MCF 10A (cell line): ENCODE data around the gene SAMD4A. TPM values are rescaled to one million over a fixed set of nuclear protein-coding genes. Genes with fewer than 3 reads are reported as not detected.

Experiments
- BruUV-seq: library from RNA; stranded (reverse); fragments of 400-500 nt; replicated peaks from 2 replicates; lab custom pipeline; 2021; lab: Mats Ljungman, UMichigan
- CTCF ChIA-PET: fragments of 300-600 bp; sonication (Branson Sonifier 250); formaldehyde crosslinking; extraction: SDS; loops from one replicate; lab custom pipeline; 2021; ENCODE audit warnings: antibody characterized with exemption, inconsistent platforms; lab: Yijun Ruan, JAX
- POLR2A ChIA-PET: fragments of 300-600, 350-650 bp; sonication (Branson Sonifier 250); formaldehyde crosslinking; extraction: SDS; loops from one replicate; lab custom pipeline; 2020; ENCODE audit warnings: antibody characterized with exemption, inconsistent platforms; lab: Yijun Ruan, JAX
- DNase-seq: peaks from one replicate; pipeline ENCODE4 v3.0.0-alpha.2; 2018; ENCODE audit not compliant: unreplicated experiment
- H3K27ac Mint-ChIP-seq: one replicate; pipeline ENCODE4 v1.8.0; 2022; ENCODE audit warnings: mild to moderate bottlenecking, low read depth, mixed read lengths; ENCODE audit not compliant: unreplicated experiment
- H3K27me3 Mint-ChIP-seq: one replicate; pipeline ENCODE4 v1.8.0; 2022; ENCODE audit warnings: mixed read lengths; ENCODE audit not compliant: insufficient read depth, unreplicated experiment
- H3K36me3 Mint-ChIP-seq: one replicate; pipeline ENCODE4 v1.8.0; 2022; ENCODE audit warnings: mild to moderate bottlenecking, moderate library complexity, mixed read lengths; ENCODE audit not compliant: insufficient read depth, unreplicated experiment
- H3K4me1 Mint-ChIP-seq: one replicate; pipeline ENCODE4 v1.8.0; 2022; ENCODE audit warnings: mixed read lengths; ENCODE audit not compliant: insufficient read depth, unreplicated experiment
- H3K4me3 Mint-ChIP-seq: one replicate; pipeline ENCODE4 v1.8.0; 2022; ENCODE audit warnings: mild to moderate bottlenecking, moderate library complexity, mixed read lengths; ENCODE audit not compliant: unreplicated experiment
- H3K9me3 Mint-ChIP-seq: one replicate; pipeline ENCODE4 v1.8.0; 2022; ENCODE audit warnings: mixed read lengths; ENCODE audit not compliant: unreplicated experiment
- CTCF ChIP-seq: fragments of 200-600 bp; IDR thresholded peaks from one replicate; pipeline ENCODE4 v1.8.0; 2022; ENCODE audit warnings: antibody characterized with exemption, mild to moderate bottlenecking; ENCODE audit not compliant: unreplicated experiment
- intact Hi-C: fragments of 100-400 bp; cut with micrococcal nuclease; formaldehyde crosslinking; loops from 2 replicates; pipeline ENCODE4 v1.14.1; 2022
- total RNA-seq: library from RNA; stranded (reverse); gene quantifications from 2 replicates; pipeline ENCODE4 v1.2.3, GENCODE V29; 2022

SAMD4A gene
- total RNA-seq, 1 experiment from 2014 or later, result 63.5 TPM

- POLR2A ChIA-PET, result interaction anchor here (0.6 to 5.6 kb wide), 10 partner anchors 8 to 354 kb away, joined by 3 to 95 read pairs (median 4); partner anchors contain the start of gene SAMD4A
- H3K4me3 Mint-ChIP-seq, result peak overlapping the region; percentile 36
Measured at GRCh38 chr14:54683882-54684794, 117.2 kb downstream of the SAMD4A start.

GRCh38 chr14:54685286-54685845 lies 118.4 kb downstream of the SAMD4A start:
- Mint-ChIP-seq H3K4me1 (peaks cover 62% of the 10 kb centered on the region), H3K27ac (peak overlapping the region; percentile 89), H3K27me3 (no peaks in the 10 kb centered on the region), H3K9me3 (no peaks in the 10 kb centered on the region), H3K36me3 (no peaks in the 10 kb centered on the region), H3K4me3 (peak overlapping the region; percentile 36)
- POLR2A ChIA-PET, result interaction anchor here (0.5 to 5.6 kb wide), 11 partner anchors 9 to 327 kb away, joined by 3 to 95 read pairs (median 5); partner anchors contain the start of gene SAMD4A
- DNase-seq, result no peak
- CTCF ChIA-PET, result interaction anchor here (0.9 to 3.8 kb wide), 9 partner anchors 10 to 121 kb away, joined by 3 to 44 read pairs (median 5); partner anchors contain the start of gene SAMD4A
- intact Hi-C loops, result no loop called here
- no peak for TF ChIP-seq CTCF
- BruUV-seq, result no TSS peak

More at GRCh38 chr14:54683882-54684794, 117.2 kb downstream of the SAMD4A start:
- DNase-seq, result peak; percentile 78
- H3K27me3 Mint-ChIP-seq, result no peaks in the 10 kb centered on the region
- H3K36me3 Mint-ChIP-seq, result no peaks in the 10 kb centered on the region
- CTCF ChIA-PET, result interaction anchor here (0.6 to 3.8 kb wide), 9 partner anchors 15 to 481 kb away, joined by 3 to 44 read pairs (median 5); partner anchors contain the start of gene SAMD4A
- H3K4me1 Mint-ChIP-seq, result peaks cover 55% of the 10 kb centered on the region
- H3K27ac Mint-ChIP-seq, result peak overlapping the region; percentile 89
- no peak for TF ChIP-seq CTCF
- no TSS peak for BruUV-seq
- intact Hi-C loops, result no loop called here
- no peaks in the 10 kb centered on the region for H3K9me3 Mint-ChIP-seq

GRCh38 chr14:54686219-54686870 lies 119.4 kb downstream of the SAMD4A start:
- no peaks in the 10 kb centered on the region for H3K27me3 Mint-ChIP-seq
- peak overlapping the region; percentile 89 for H3K27ac Mint-ChIP-seq
- no TSS peak for BruUV-seq
- DNase-seq, result peak; percentile 66
- peak overlapping the region; percentile 28 for H3K4me3 Mint-ChIP-seq
- intact Hi-C loops, result no loop called here
- H3K9me3 Mint-ChIP-seq, result no peaks in the 10 kb centered on the region
- ChIA-PET CTCF (interaction anchor here (0.5 to 3.8 kb wide), 8 partner anchors 11 to 122 kb away, joined by 3 to 44 read pairs (median 4); partner anchors contain the start of gene SAMD4A), POLR2A (interaction anchor here (1.0 to 5.6 kb wide), 7 partner anchors 10 to 120 kb away, joined by 3 to 95 read pairs (median 5); partner anchors contain the start of gene SAMD4A)
- no peaks in the 10 kb centered on the region for H3K36me3 Mint-ChIP-seq
- H3K4me1 Mint-ChIP-seq, result peaks cover 65% of the 10 kb centered on the region
- no peak for TF ChIP-seq CTCF
